G401.6 (cell line): ENCODE data around the gene HLA-DMB.

Source experiments
- FAIRE-seq: peaks from 2 replicates; lab custom pipeline; 2012; peaks lifted over from hg19 to GRCh38; lab: Jason Lieb, UNC

Gene HLA-DMB

GRCh38 chr6:32940656-32941213, at the start of gene HLA-DMB:
TSS of gene HLA-DMB (minus strand) at chr6:32941028. CDS start at chr6:32940807, 221 bp downstream.
- FAIRE-seq = peak; percentile 92

GRCh38 chr6:32989368-32989767, 48.5 kb upstream of the HLA-DMB start:
- peak; percentile 79 for FAIRE-seq

GRCh38 chr6:32984622-32985389, 44.0 kb upstream of the HLA-DMB start:
- peak; percentile 98 for FAIRE-seq

- FAIRE-seq = no peak
Measured at GRCh38 chr6:32983964-32984621, 43.3 kb upstream of the HLA-DMB start.

GRCh38 chr6:32983493-32983848, 42.6 kb upstream of the HLA-DMB start:
- no peak for FAIRE-seq

GRCh38 chr6:32982702-32983492, 42.1 kb upstream of the HLA-DMB start:
- peak; percentile 95 for FAIRE-seq

- no peak for FAIRE-seq
Measured at GRCh38 chr6:32982084-32982701, 41.4 kb upstream of the HLA-DMB start.

- no peak for FAIRE-seq
Measured at GRCh38 chr6:32980488-32981038, 39.7 kb upstream of the HLA-DMB start.

GRCh38 chr6:32979720-32980487, 39.1 kb upstream of the HLA-DMB start:
- FAIRE-seq = no peak

GRCh38 chr6:32977953-32978324, 37.1 kb upstream of the HLA-DMB start:
- no peak for FAIRE-seq

- no peak for FAIRE-seq
Measured at GRCh38 chr6:32977272-32977952, 36.6 kb upstream of the HLA-DMB start.

GRCh38 chr6:32976334-32977069, 35.7 kb upstream of the HLA-DMB start:
- FAIRE-seq = no peak

- no peak for FAIRE-seq
Measured at GRCh38 chr6:32975886-32976285, 35.1 kb upstream of the HLA-DMB start.

- FAIRE-seq = no peak
Measured at GRCh38 chr6:32974541-32975308, 33.9 kb upstream of the HLA-DMB start.

- FAIRE-seq = no peak
Measured at GRCh38 chr6:32974016-32974333, 33.1 kb upstream of the HLA-DMB start.

- no peak for FAIRE-seq
Measured at GRCh38 chr6:32973144-32974015, 32.6 kb upstream of the HLA-DMB start.

GRCh38 chr6:32972353-32973143, 31.7 kb upstream of the HLA-DMB start:
- FAIRE-seq = no peak
